GM12892 (cell line): ENCODE measurements around the gene GGTLC1.

Source experiments
- POLR2A ChIP-seq: IDR thresholded peaks from 2 replicates; pipeline ENCODE4 v1.6.1; 2011; ENCODE audit warnings: low read depth, low read length, control low read depth
- TAF1 ChIP-seq: IDR thresholded peaks from 2 replicates; pipeline ENCODE4 v1.6.1; 2011; ENCODE audit warnings: low read depth, mild to moderate bottlenecking, control low read depth, low read length, borderline replicate concordance

GRCh38 chr20:24033151-24033550 is 44.6 kb upstream of the GGTLC1 start:
- TF ChIP-seq TAF1 (no peak), POLR2A (no peak)
